NCI-H1436 treated with DMSO at 0.1 percent for 48 hours (cell line): ENCODE measurements around the gene FNIP2.

Experiments used
- DNase-seq: peaks from one replicate; lab custom pipeline; 2025; lab: John Stamatoyannopoulos, UW

Gene FNIP2

DNA sequence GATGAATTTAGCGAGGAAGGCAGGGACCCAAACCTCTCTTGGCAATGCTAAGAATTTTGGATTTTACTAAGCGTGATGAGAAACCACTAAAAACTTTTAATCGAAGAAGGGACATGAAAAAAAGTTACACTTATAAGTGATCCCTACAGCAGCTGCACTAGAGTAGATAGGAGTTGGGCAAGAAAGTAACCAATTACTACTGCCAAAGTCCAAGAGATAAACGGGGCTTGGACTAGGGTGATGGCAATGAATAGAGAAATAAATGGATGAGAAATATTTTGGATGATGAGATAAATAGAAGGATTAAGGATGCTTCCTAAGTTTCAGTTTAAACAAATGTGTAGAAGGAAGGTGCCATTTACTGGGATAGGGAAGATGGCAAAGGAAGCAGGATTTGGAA is 6.3 kb upstream of the FNIP2 start:
- no peak for DNase-seq

GRCh38 chr4:158763462-158763861 is 5.4 kb upstream of the FNIP2 start:
- DNase-seq, result no peak

- DNase-seq, result no peak
These were observed 2.3 kb upstream of the FNIP2 start for GRCh38 chr4:158766434-158767044.

- DNase-seq, result no peak
These were observed 1.4 kb upstream of the FNIP2 start for GRCh38 chr4:158767451-158767850.

- no peak for DNase-seq
These were observed 522 bp downstream of the FNIP2 start for GRCh38 chr4:158769175-158769921.

- no peak for DNase-seq
These were observed 1.8 kb downstream of the FNIP2 start for GRCh38 chr4:158770671-158771070.

- no peak for DNase-seq
These were observed 3.0 kb downstream of the FNIP2 start for GRCh38 chr4:158771776-158772175.

DNA sequence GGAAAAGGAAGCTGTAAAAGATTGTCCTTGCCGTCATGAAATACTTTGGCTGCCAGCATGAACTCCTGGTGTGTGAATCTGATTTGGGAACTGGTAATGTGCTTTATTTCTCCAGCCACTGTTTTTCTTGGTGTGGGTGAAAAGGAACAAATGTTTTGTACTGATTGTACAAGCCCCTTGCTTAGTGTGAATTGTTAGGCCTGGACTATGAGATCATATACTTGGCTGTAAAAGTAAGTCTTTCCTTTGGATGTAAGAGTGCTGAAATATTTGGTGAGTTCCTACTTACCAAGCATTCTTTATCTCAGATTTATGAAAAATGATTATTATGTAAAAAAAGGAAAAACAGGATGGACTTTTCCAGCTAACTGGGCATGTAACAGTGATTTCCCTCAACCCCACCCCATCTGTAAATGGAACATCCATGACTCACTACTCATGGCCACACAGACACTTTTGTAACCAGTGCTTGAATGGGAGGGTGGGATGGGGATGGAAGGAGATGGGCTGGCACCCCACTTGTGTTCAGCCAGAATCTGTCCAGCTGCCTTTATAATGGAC is 6.3 kb downstream of the FNIP2 start:
- DNase-seq, result no peak

DNA sequence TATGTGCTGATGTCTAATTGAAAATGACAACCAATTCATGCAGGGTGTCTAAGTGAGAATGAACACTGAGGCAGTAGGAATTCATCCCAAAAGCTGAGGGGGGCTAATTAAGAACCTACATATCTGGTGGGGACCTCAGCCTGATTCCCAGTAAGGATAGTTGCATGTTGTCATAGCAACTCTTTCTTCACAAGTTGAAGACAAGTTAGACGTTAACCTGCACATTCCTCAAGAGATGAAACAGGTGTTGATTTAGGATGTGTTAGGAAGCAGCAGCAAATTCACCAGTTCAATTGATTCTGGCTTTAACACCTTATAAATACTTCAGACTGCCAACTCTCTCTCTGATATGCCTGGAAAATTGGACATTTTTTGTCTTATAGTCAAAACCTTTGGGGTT is 7.3 kb downstream of the FNIP2 start:
- DNase-seq, result no peak

DNA sequence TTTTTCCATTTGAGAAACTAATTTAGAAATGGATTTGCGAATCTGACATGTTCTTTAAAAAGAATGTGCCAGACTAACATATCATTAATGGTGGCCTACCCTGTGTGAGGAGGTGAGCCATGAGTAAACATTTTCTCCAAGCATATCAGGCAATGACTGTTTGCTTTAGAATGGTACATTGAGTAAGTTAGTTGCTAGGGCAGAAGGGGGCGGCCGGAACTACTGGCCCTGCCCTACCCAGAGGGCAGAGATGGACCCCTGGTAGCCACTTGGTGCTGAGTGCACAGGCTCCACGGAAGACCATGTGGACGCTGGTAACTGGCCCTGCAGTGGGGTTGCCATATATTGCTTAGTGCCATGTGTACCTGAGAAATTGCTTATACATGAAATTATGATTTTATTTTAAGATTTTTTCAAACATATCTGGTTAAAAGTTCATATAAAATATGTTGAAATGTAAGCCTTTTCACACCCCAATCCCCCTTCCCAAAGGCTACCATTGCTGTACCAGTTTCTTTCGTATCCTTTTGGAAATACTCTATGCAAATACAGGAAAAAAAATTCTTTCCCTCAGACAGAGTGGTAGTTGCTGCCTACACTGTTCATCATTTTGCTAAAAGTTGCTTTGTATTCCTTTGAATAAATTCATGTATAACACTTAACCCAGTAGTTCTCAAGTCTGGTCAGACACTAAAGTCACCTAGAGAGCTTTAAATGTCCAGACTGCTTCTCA is 8.8 kb downstream of the FNIP2 start:
- DNase-seq, result no peak

- DNase-seq, result no peak
These were observed 9.4 kb downstream of the FNIP2 start for GRCh38 chr4:158778156-158778711.

DNA sequence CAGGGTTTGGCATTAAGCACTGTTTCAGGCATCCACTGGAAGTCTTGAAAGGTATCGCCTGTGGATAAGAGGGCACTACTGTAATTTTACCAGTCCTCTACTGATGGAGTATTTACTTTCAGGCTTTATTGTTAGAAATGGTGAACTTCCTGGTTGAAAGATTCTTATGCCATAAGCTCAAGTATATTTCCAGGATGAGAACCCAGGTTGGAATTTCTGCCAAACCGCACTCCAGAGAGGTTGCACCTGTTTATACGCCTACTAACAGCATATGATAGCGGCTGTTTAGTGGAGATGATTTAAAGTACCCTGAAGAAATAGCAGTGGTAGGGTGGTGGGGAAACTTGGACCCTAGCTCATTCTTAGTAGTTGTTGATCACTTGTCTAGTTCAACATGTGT is 9.9 kb downstream of the FNIP2 start:
- no peak for DNase-seq

GRCh38 chr4:158781963-158782362 is 13.1 kb downstream of the FNIP2 start:
- no peak for DNase-seq

DNA sequence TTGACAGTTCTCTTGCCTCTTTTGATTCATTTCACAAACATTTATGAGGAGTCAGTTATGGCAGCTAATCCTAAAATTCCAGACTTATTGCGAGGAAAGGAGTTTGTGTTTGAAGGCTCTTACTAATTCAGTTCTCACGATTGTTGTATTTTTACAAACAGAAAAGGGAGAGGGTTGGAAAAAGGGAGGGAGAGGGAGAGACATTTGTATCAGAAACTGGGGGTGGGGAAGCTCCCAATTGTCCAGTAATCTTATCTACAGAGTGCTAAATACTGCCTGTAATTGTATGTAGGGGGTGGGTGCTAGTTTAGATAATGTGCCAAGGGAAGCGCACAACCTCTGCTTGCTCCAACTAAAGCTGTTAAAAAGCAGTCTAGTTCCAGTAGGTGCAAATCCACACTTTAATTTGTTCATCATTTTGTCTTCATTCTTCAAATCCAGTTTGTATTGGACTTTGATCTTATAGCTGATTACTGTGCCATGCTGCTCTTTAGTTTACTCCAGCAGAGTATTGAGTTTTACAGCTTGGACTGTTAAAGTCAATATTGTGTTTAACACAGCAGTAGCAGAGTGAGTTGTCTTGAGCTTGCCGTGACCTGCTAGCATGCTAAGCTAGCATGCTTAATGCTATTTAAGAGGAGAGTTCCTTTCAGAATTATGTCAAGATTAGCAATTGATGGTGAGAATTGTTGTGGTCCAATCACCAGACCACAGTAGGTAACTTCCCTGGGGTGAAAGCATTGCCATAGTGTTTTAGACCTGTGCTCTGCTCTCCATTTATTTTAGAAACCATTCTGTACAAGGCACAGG is 13.9 kb downstream of the FNIP2 start:
- no peak for DNase-seq

- DNase-seq, result no peak
These were observed 15.0 kb downstream of the FNIP2 start for GRCh38 chr4:158783785-158784184.

DNA sequence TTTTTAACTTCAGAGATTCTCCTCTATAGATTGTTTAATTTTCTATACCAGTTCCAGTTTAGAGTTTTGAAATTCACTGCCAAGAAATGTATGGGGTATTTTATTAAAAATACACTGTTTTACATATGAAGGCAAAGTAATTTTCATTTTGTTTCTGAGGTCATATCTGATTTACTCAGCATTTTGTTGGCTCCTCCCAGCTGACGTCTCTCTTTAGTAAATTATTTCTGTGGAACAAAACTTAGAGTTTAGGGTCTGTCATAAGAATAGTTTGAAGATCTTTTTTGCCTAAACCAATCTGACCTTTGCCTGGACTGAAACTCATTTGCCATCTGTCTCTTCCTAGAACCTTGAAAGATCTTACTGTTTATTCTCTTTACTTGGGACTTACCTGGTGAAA is 16.9 kb downstream of the FNIP2 start:
- no peak for DNase-seq

- DNase-seq, result no peak
These were observed 17.3 kb downstream of the FNIP2 start for GRCh38 chr4:158786121-158786601.

- DNase-seq, result no peak
These were observed 18.1 kb downstream of the FNIP2 start for GRCh38 chr4:158786955-158787354.

DNA sequence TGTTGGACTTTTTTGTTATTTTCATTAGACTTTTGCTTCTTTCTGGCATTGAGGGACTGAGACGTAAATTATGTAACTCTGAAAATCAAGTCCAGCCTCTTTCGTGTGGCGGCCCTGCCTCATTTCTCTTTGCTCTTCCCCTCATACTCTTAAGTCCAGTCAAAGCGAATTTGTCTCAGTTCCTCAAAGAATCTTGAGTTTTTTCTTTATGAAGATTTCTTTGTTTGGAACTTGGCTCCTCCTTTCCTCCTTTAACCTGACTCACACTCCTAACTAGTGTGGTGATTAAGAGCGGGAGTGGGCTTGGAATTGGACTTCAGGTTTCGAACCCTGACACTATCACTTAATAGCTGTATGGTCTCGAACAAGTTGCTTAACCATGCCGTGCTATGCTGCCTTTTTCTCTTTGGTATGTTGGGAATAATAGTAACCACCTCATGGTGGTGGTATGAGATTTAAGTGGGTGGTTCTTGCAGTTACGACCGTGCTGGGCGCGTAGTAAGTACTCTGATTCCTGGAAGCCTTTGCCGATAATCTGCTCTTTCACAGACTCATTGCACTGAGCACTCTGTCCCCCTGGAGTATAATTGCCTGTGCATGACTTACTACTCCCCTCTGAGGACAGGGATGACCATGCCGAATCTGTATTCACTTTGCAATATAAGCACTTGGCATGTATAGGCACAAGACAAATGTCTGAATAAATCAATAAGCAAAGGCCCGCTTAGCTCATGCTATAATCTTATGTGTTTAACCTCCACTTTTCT is 19.1 kb downstream of the FNIP2 start:
- DNase-seq, result no peak

DNA sequence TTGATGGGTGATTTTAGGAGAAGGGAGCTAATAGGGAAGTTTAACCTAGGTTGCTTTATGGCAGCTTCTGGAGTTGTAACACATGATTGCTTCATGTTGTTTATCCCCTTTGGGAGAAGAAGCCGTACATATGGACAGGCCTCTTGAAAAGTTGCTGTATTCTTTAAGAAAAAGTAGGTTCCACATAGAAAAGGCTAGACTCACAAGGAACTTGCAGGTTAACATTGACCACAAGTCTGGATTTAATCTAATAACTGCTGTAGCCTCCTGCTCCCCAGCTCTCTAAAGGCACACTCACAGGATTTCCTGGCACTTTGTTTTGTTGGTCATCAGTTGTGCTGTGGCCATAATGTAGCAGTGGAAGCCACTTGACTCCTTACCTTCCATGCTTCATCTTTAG is 19.7 kb downstream of the FNIP2 start:
- no peak for DNase-seq

- no peak for DNase-seq
These were observed 21.0 kb downstream of the FNIP2 start for GRCh38 chr4:158789853-158790252.
